H1 (cell line): ENCODE results near the gene C2orf92.
"Not testable (repeated sequence)": the region's sequence is repeated elsewhere in the genome, so short reads cannot be mapped to it uniquely, and the experiment has no call there.

Experiments used
- ATF3 ChIP-seq: IDR thresholded peaks from 2 replicates; pipeline ENCODE4 v1.6.1; 2011; ENCODE audit warnings: low read depth, mild to moderate bottlenecking, low read length; ENCODE audit not compliant: insufficient read depth
- CTCF ChIP-seq, 3 experiments: IDR thresholded peaks; 1 replicate in 2 of 3; 2 replicates in 1 of 3; pipeline versions ENCODE4 v1.5.1 to v1.6.1; 2011; ENCODE audit warnings: low read length in 3 of 3, mild to moderate bottlenecking in 3 of 3, inconsistent platforms in 2 of 3, low read depth in 1 of 3, moderate library complexity in 1 of 3; ENCODE audit not compliant: insufficient read depth in 1 of 3; ENCODE audit errors: control extremely low read depth in 1 of 3
- KDM5A ChIP-seq: fragments of 200-600 bp; IDR thresholded peaks from 2 replicates; pipeline ENCODE4 v1.7.1; 2012; ENCODE audit warnings: mild to moderate bottlenecking, low read length, inconsistent platforms, mixed read lengths
- RBBP5 ChIP-seq: IDR thresholded peaks from 2 replicates; pipeline ENCODE4 v1.7.1; 2012; ENCODE audit warnings: low read depth, mild to moderate bottlenecking, inconsistent platforms, low read length, moderate library complexity, borderline replicate concordance
- RNF2 ChIP-seq: fragments of 200-900, 300-1000 bp; sonication (generic); IDR thresholded peaks from 2 replicates; pipeline ENCODE4 v1.7.1; 2016; ENCODE audit warnings: borderline replicate concordance, low read depth, mild to moderate bottlenecking, antibody characterized with exemption, low read length; ENCODE audit not compliant: poor library complexity, severe bottlenecking; ENCODE audit errors: missing control alignments
- SIN3A ChIP-seq, 2 experiments: IDR thresholded peaks in 1 of 2; conservative IDR thresholded peaks in 1 of 2; 2 replicates each; pipeline ENCODE4 v1.6.1; 2011 to 2012; ENCODE audit warnings: low read length in 2 of 2, improper control_type of control experiment in 1 of 2, low read depth in 1 of 2, mild to moderate bottlenecking in 1 of 2
- USF2 ChIP-seq: IDR thresholded peaks from 2 replicates; pipeline ENCODE4 v1.6.1; 2011; ENCODE audit warnings: low read length, improper control_type of control experiment

GRCh38 chr2:97712175-97712574 is 42.7 kb downstream of the C2orf92 start:
- TF ChIP-seq KDM5A; ATF3; CTCF (IDR thresholded peaks at IDR 0.05; ENCODE audit: control extremely low read depth in 1 of 3, insufficient read depth in 1 of 3, low read depth in 1 of 3, low read length in 3 of 3); RNF2; SIN3A (conservative IDR thresholded peaks at IDR 0.05 in 1 of 2, IDR thresholded peaks at IDR 0.05 in 1 of 2; ENCODE audit: low read depth in 1 of 2, low read length in 2 of 2); USF2; RBBP5: not testable (repeated sequence)
